Lower leg skin (tissue), 3 donors: ENCODE results near the gene GLG1.

Experiments used
- POLR2A ChIP-seq, 2 donors: fragments of 450-650 bp; IDR thresholded peaks; one replicate each; pipeline ENCODE4 v1.6.1; 2016 to 2017; ENCODE audit warnings: antibody characterized with exemption in 2 of 2, mild to moderate bottlenecking in 1 of 2, moderate library complexity in 1 of 2
- TF ChIP-seq, protein P1 (sequence below), 3 donors: fragments of 450-650 bp; IDR thresholded peaks; one replicate each; pipeline ENCODE4 v1.5.1; 2016; ENCODE audit warnings: antibody characterized with exemption in 3 of 3, mild to moderate bottlenecking in 3 of 3, moderate library complexity in 2 of 3

DNA sequence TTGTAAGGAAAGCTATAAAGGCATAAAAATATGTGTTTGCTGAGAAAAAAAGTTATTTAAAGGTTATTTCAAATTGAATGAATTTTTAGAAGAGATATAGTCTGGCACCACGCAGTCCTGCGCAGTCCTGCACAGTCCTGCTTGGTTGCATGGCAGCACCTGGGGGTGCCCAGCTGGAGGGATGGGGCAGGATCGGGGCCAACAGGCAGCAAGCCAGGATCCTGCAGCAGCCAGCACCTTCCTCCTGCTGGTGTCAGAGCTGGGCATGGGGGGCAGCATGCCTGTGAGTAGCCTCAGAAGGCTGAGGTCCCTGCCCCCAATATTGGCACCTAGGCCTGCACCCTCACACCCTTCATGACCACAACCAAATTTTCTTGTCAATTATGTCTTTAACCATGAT is 46.0 kb downstream of the GLG1 start:
- no peak for TF ChIP-seq POLR2A (IDR thresholded peaks at IDR 0.05)
- TF ChIP-seq, protein P1, sequence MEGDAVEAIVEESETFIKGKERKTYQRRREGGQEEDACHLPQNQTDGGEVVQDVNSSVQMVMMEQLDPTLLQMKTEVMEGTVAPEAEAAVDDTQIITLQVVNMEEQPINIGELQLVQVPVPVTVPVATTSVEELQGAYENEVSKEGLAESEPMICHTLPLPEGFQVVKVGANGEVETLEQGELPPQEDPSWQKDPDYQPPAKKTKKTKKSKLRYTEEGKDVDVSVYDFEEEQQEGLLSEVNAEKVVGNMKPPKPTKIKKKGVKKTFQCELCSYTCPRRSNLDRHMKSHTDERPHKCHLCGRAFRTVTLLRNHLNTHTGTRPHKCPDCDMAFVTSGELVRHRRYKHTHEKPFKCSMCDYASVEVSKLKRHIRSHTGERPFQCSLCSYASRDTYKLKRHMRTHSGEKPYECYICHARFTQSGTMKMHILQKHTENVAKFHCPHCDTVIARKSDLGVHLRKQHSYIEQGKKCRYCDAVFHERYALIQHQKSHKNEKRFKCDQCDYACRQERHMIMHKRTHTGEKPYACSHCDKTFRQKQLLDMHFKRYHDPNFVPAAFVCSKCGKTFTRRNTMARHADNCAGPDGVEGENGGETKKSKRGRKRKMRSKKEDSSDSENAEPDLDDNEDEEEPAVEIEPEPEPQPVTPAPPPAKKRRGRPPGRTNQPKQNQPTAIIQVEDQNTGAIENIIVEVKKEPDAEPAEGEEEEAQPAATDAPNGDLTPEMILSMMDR (IDR thresholded peaks at IDR 0.05): no peak
